Measurements from ENCODE around the gene KCNJ5. TPM values are rescaled to one million over a fixed set of nuclear protein-coding genes. Genes with fewer than 3 reads are reported as not detected.

The KCNJ5 gene
- total RNA-seq, 2 experiments from 2014 or later = not detected

Other genes starting within 250 kb of the KCNJ5 start
- gene FLI1, start 197.3 kb upstream of the KCNJ5 start, total RNA-seq = 100 to 1,000 TPM; 133 to 139 TPM
- gene KCNJ1, start 24.1 kb upstream of the KCNJ5 start, total RNA-seq = not detected
- not detected for gene TP53AIP1, start 51.5 kb downstream of the KCNJ5 start, total RNA-seq

Data from activated CD4-positive, alpha-beta memory T cell treated with anti-CD3 and anti-CD28 coated beads, Interleukin-2, amount 10 ng/mL, durations not matched to agents 7 days and 5 days (primary cell).